ENCODE data around the gene C6orf62. TPM values are rescaled to one million over a fixed set of nuclear protein-coding genes. Genes with fewer than 3 reads are reported as not detected.
"Not testable (repeated sequence)": the region's sequence is repeated elsewhere in the genome, so short reads cannot be mapped to it uniquely, and the experiment has no call there.

Gene C6orf62
- polyA plus RNA-seq, 1 of the 3 experiments (the other 2 are of a cell fraction): 36.0 TPM

- H2AFZ ChIP-seq (ENCODE audit: low read depth); H3K79me2 ChIP-seq (ENCODE audit: insufficient read depth); DNase-seq; H3K4me3 ChIP-seq (ENCODE audit: low read depth in 2 of 2, low read length in 1 of 2); H3K4me1 ChIP-seq (ENCODE audit: control insufficient read depth in 1 of 2, insufficient read depth in 2 of 2, low read depth in 1 of 2, low read length in 1 of 2); H3K4me2 ChIP-seq; POLR2A ChIA-PET; H3K36me3 ChIP-seq (replicated peaks in 1 of 2; ENCODE audit: control insufficient read depth in 1 of 2, insufficient read depth in 2 of 2, low read length in 1 of 2); H4K20me1 ChIP-seq (ENCODE audit: insufficient read depth); H3F3A ChIP-seq (replicated peaks; ENCODE audit: insufficient read depth); H3K9ac ChIP-seq; H3K27me3 ChIP-seq (ENCODE audit: insufficient read depth); H3K27ac ChIP-seq (ENCODE audit: low read depth in 2 of 2, low read length in 1 of 2); H3K9me3 ChIP-seq; H3K9me2 ChIP-seq: not testable (repeated sequence)
- CTCF ChIA-PET: interaction anchor here (1.5 kb wide), 1 partner anchor 340 kb away, joined by 3 read pairs; no protein-coding TSS in a partner anchor
- WGBS (ENCODE audit: low lambda C conversion rate): 12% methylated on average over 3 of the region's 3 CpGs
Measured at GRCh38 chr6:24730653-24731052, 11.7 kb upstream of the C6orf62 start.

DNA sequence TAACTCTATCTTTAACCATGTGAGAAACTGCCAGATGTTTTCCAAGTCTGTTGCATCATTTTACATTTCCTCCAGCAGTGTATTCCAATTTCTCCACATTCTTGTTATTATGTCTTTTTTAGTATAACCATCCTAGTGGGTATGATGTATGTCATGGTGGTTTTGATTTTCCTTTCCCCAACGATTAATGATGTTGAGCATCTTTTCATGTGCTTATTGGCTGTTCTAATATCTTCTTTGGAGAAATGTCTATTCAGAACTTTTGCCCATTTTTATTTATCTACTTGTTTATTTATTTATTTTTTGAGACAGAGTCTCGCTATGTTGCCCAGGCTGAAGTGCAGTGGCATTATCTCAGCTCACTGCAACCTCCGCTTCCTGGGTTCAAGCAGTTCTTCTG, 4.3 kb upstream of the C6orf62 start:
- H3K79me2 ChIP-seq (ENCODE audit: insufficient read depth): peaks cover 23% of the 10 kb centered on the region
- peak; percentile 81 for TF ChIP-seq RFX5 (IDR thresholded peaks at IDR 0.05; ENCODE audit: low read length)
- no peak for TF ChIP-seq TCF12 (IDR thresholded peaks at IDR 0.05)
- no peak overlapping the region for H3K27ac ChIP-seq (ENCODE audit: low read depth in 2 of 2, low read length in 1 of 2)
- no peaks in the 10 kb centered on the region for H3K27me3 ChIP-seq (ENCODE audit: insufficient read depth)
- no peaks in the 10 kb centered on the region for H3K9me2 ChIP-seq
- H3K4me1 ChIP-seq (ENCODE audit: control insufficient read depth in 1 of 2, insufficient read depth in 2 of 2, low read depth in 1 of 2, low read length in 1 of 2): no peaks in the 10 kb centered on the region; a peak in 3 of 4 replicates
- H3F3A ChIP-seq (replicated peaks; ENCODE audit: insufficient read depth): peaks cover 5% of the 10 kb centered on the region
- no peak overlapping the region for H3K9ac ChIP-seq
- no peaks in the 10 kb centered on the region for H3K9me3 ChIP-seq
- 98% methylated on average over 3 of the region's 3 CpGs for WGBS (ENCODE audit: low lambda C conversion rate)
- no peak overlapping the region for H3K4me3 ChIP-seq (ENCODE audit: low read depth in 2 of 2, low read length in 1 of 2)
- CTCF ChIA-PET: no interaction called here
- no peak overlapping the region for H2AFZ ChIP-seq (ENCODE audit: low read depth)
- peaks cover 15% of the 10 kb centered on the region for H4K20me1 ChIP-seq (ENCODE audit: insufficient read depth)
- POLR2A ChIA-PET: no interaction called here
- no peak overlapping the region for H3K4me2 ChIP-seq
- peaks cover 6 to 8% of the 10 kb centered on the region in 2 experiments for H3K36me3 ChIP-seq (replicated peaks in 1 of 2; ENCODE audit: control insufficient read depth in 1 of 2, insufficient read depth in 2 of 2, low read length in 1 of 2)
- no peak for DNase-seq

GRCh38 chr6:24721461-24722215, 2.7 kb upstream of the C6orf62 start:
- TF ChIP-seq NRF1 (IDR thresholded peaks at IDR 0.05; ENCODE audit: low read depth, low read length) (peak; percentile 13; the same call in 1 of the 2 replicates), IRF3 (IDR thresholded peaks at IDR 0.05; ENCODE audit: low read depth, low read length) (no peak), USF1 (IDR thresholded peaks at IDR 0.05; ENCODE audit: borderline replicate concordance, low read depth) (peak; percentile 71; the same call in 1 of the 2 replicates), SIN3A (IDR thresholded peaks at IDR 0.05; ENCODE audit: borderline replicate concordance, low read depth, low read length) (peak; percentile 46; the same call in 1 of the 2 replicates), RFX5 (IDR thresholded peaks at IDR 0.05; ENCODE audit: low read length) (peak; percentile 10; the same call in 1 of the 2 replicates), FOXJ3 (CRISPR knock-in tag; IDR thresholded peaks at IDR 0.05) (0 out of 2 replicates have a peak, but pooled peaks have one; percentile 30), TAF1 (IDR thresholded peaks at IDR 0.05; ENCODE audit: borderline replicate concordance, low read depth, low read length) (peak; percentile 21), RXRA (IDR thresholded peaks at IDR 0.05; ENCODE audit: borderline replicate concordance, low read depth) (no peak), POLR2AphosphoS5 (IDR thresholded peaks at IDR 0.05; ENCODE audit: low read depth, low read length) (peak; percentile 86), MAX (IDR thresholded peaks at IDR 0.05; ENCODE audit: low read depth) (peak; percentile 99), MXI1 (IDR thresholded peaks at IDR 0.05; ENCODE audit: low read depth, low read length) (peak; percentile 98), GABPA (IDR thresholded peaks at IDR 0.05; ENCODE audit: low read depth) (no peak)
- TF ChIP-seq, protein P1, sequence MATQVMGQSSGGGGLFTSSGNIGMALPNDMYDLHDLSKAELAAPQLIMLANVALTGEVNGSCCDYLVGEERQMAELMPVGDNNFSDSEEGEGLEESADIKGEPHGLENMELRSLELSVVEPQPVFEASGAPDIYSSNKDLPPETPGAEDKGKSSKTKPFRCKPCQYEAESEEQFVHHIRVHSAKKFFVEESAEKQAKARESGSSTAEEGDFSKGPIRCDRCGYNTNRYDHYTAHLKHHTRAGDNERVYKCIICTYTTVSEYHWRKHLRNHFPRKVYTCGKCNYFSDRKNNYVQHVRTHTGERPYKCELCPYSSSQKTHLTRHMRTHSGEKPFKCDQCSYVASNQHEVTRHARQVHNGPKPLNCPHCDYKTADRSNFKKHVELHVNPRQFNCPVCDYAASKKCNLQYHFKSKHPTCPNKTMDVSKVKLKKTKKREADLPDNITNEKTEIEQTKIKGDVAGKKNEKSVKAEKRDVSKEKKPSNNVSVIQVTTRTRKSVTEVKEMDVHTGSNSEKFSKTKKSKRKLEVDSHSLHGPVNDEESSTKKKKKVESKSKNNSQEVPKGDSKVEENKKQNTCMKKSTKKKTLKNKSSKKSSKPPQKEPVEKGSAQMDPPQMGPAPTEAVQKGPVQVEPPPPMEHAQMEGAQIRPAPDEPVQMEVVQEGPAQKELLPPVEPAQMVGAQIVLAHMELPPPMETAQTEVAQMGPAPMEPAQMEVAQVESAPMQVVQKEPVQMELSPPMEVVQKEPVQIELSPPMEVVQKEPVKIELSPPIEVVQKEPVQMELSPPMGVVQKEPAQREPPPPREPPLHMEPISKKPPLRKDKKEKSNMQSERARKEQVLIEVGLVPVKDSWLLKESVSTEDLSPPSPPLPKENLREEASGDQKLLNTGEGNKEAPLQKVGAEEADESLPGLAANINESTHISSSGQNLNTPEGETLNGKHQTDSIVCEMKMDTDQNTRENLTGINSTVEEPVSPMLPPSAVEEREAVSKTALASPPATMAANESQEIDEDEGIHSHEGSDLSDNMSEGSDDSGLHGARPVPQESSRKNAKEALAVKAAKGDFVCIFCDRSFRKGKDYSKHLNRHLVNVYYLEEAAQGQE (IDR thresholded peaks at IDR 0.05; ENCODE audit: low read depth, low read length): peak; percentile 20; the same call in 1 of the 2 replicates
- H3K79me2 ChIP-seq (ENCODE audit: insufficient read depth): peaks cover 40% of the 10 kb centered on the region
- ChIA-PET POLR2A (interaction anchor here (1.2 kb wide), 1 partner anchor 54 kb away, joined by 9 read pairs; no protein-coding TSS in a partner anchor), CTCF (interaction anchor here (0.8 to 1.0 kb wide), 2 partner anchors 18 to 134 kb away, joined by 3 read pairs; no protein-coding TSS in a partner anchor)
- peak overlapping the region; percentile 96 to 97 for H3K27ac ChIP-seq (ENCODE audit: low read depth in 2 of 2, low read length in 1 of 2)
- H3K4me1 ChIP-seq (ENCODE audit: control insufficient read depth in 1 of 2, insufficient read depth in 2 of 2, low read depth in 1 of 2, low read length in 1 of 2): peaks cover 0 to 3% of the 10 kb centered on the region in 2 experiments; a peak in 3 of 4 replicates
- WGBS (ENCODE audit: low lambda C conversion rate): 7% methylated on average over 19 of the region's 26 CpGs
- H3K27me3 ChIP-seq (ENCODE audit: insufficient read depth): no peaks in the 10 kb centered on the region
- H3K9ac ChIP-seq: peak overlapping the region; percentile 100
- no peaks in the 10 kb centered on the region for H3K9me3 ChIP-seq
- no peak for DNase-seq
- H3K4me3 ChIP-seq (ENCODE audit: low read depth in 2 of 2, low read length in 1 of 2): peak overlapping the region; percentile 64 to 70
- peaks cover 19 to 21% of the 10 kb centered on the region in 2 experiments for H3K36me3 ChIP-seq (replicated peaks in 1 of 2; ENCODE audit: control insufficient read depth in 1 of 2, insufficient read depth in 2 of 2, low read length in 1 of 2)
- H2AFZ ChIP-seq (ENCODE audit: low read depth): peak overlapping the region; percentile 87
- H3K4me2 ChIP-seq: peak overlapping the region; percentile 88
- no peaks in the 10 kb centered on the region for H3K9me2 ChIP-seq
- peaks cover 31% of the 10 kb centered on the region for H4K20me1 ChIP-seq (ENCODE audit: insufficient read depth)
- H3F3A ChIP-seq (replicated peaks; ENCODE audit: insufficient read depth): peaks cover 5% of the 10 kb centered on the region
